A549 (cell line): ENCODE results near the gene KRTAP9-9. TPM values are rescaled to one million over a fixed set of nuclear protein-coding genes. Genes with fewer than 3 reads are reported as not detected.
A peak's percentile ranks its signal among the peaks of the same experiment; 100 is the strongest.
"Not testable (repeated sequence)": the region's sequence is repeated elsewhere in the genome, so short reads cannot be mapped to it uniquely, and the experiment has no call there.

ENCODE experiments used
- ATAC-seq, 2 experiments: fragments of 200-7000 bp in 1 of 2; fragments of >200 bp in 1 of 2; cut with Nextera tagmentation in 1 of 2; cut with Tn5 transposase in 1 of 2; 3 replicates each; pipeline versions ENCODE4 v1.8.0 to v1.9.1; 2018 to 2020; ENCODE audit warnings: mild to moderate bottlenecking in 1 of 2, moderate library complexity in 1 of 2
- CTCF ChIA-PET: fragments of 300-600 bp; sonication (Branson Sonifier 250); formaldehyde crosslinking; extraction: SDS; loops from one replicate; lab custom pipeline; 2021; ENCODE audit warnings: antibody characterized with exemption, inconsistent platforms; lab: Yijun Ruan, JAX
- POLR2A ChIA-PET: fragments of 350-600 bp; formaldehyde crosslinking; extraction: SDS; loops from one replicate; lab custom pipeline; 2021; ENCODE audit warnings: antibody characterized with exemption, inconsistent platforms; lab: Yijun Ruan, JAX
- DNase-seq, 2 experiments: peaks; one replicate each; pipeline versions ENCODE4 v3.0.0 to v3.0.0-alpha.2; 2011 to 2016; ENCODE audit warnings: low read depth in 1 of 2, low spot score in 1 of 2
- FAIRE-seq: peaks from 2 replicates; lab custom pipeline; 2011; peaks lifted over from hg19 to GRCh38; lab: Jason Lieb, UNC
- H3K27ac ChIP-seq, 2 experiments: fragments of >200 bp; sonication (Bioruptor Twin); formaldehyde crosslinking; 3 replicates each; pipeline ENCODE4 v1.5.1; 2016 to 2017
- H3K4me1 ChIP-seq: fragments of >200 bp; sonication (Bioruptor Twin); formaldehyde crosslinking; 3 replicates; pipeline ENCODE4 v1.6.1; 2016
- H3K4me2 ChIP-seq: fragments of >200 bp; sonication (Bioruptor Twin); formaldehyde crosslinking; 3 replicates; pipeline ENCODE4 v1.6.1; 2016
- H3K4me3 ChIP-seq: fragments of >200 bp; sonication (Bioruptor Twin); formaldehyde crosslinking; 3 replicates; pipeline ENCODE4 v1.5.1; 2016
- H3K9me3 ChIP-seq: fragments of >200 bp; sonication (Bioruptor Twin); formaldehyde crosslinking; 3 replicates; pipeline ENCODE4 v1.6.1; 2016
- CBX2 ChIP-seq: fragments of 200-600 bp; sonication (generic); IDR thresholded peaks from 2 replicates; pipeline ENCODE4 v1.6.1; 2016; ENCODE audit warnings: low read depth, mild to moderate bottlenecking, borderline replicate concordance
- CBX8 ChIP-seq: fragments of 200-600 bp; sonication (generic); IDR thresholded peaks from 2 replicates; pipeline ENCODE4 v1.6.1; 2016
- E2F6 ChIP-seq: IDR thresholded peaks from 2 replicates; pipeline ENCODE4 v1.6.1; 2012; ENCODE audit warnings: low read depth, borderline replicate concordance
- EP300 ChIP-seq, 2 experiments: fragments of >200 bp; sonication (Bioruptor Twin); formaldehyde crosslinking; IDR thresholded peaks; 2 replicates in 1 of 2; 3 replicates in 1 of 2; pipeline ENCODE4 v1.6.1; 2016 to 2017
- ESRRA ChIP-seq: fragments of 150-350 bp; IDR thresholded peaks from 2 replicates; pipeline ENCODE4 v1.6.1; 2014; ENCODE audit warnings: mild to moderate bottlenecking, low read length, borderline replicate concordance
- GATA3 ChIP-seq: IDR thresholded peaks from 2 replicates; pipeline ENCODE4 v1.6.1; 2012; ENCODE audit warnings: borderline replicate concordance
- HDAC2 ChIP-seq: fragments of 200-600 bp; sonication (generic); IDR thresholded peaks from 2 replicates; pipeline ENCODE4 v1.6.1; 2016
- HEYL ChIP-seq: fragments of 250-450 bp; sonication (Bioruptor Pico); IDR thresholded peaks from 2 replicates; pipeline ENCODE4 v1.8.0; 2021; ENCODE audit warnings: mild to moderate bottlenecking, moderate library complexity
- HOXA7 ChIP-seq: fragments of 250-450 bp; sonication (Bioruptor Pico); IDR thresholded peaks from 2 replicates; pipeline ENCODE4 v1.5.0; 2020; ENCODE audit warnings: mild to moderate bottlenecking, moderate library complexity
- KDM5A ChIP-seq: fragments of 200-600 bp; sonication (generic); IDR thresholded peaks from 2 replicates; pipeline ENCODE4 v1.6.1; 2016; ENCODE audit warnings: antibody characterized with exemption, mild to moderate bottlenecking
- MAFK ChIP-seq: fragments of 450-650 bp; IDR thresholded peaks from 2 replicates; pipeline ENCODE4 v1.6.1; 2014; ENCODE audit not compliant: partially characterized antibody
- MAZ ChIP-seq: fragments of 150-350 bp; IDR thresholded peaks from 2 replicates; pipeline ENCODE4 v1.6.1; 2014; ENCODE audit warnings: antibody characterized with exemption, low read depth, low read length, borderline replicate concordance
- POLR2AphosphoS2 ChIP-seq: conservative IDR thresholded peaks from 2 replicates; pipeline ENCODE4 v1.6.1; 2012; ENCODE audit warnings: low read length, improper control_type of control experiment, inconsistent platforms
- RAD21 ChIP-seq, 2 experiments: fragments of >200 bp in 1 of 2; sonication (Bioruptor Twin) in 1 of 2; formaldehyde crosslinking in 1 of 2; IDR thresholded peaks in 1 of 2; conservative IDR thresholded peaks in 1 of 2; 2 replicates in 1 of 2; 3 replicates in 1 of 2; pipeline ENCODE4 v1.6.1; 2012 to 2018; ENCODE audit warnings: inconsistent platforms in 1 of 2
- SREBF2 ChIP-seq: fragments of 450-650 bp; IDR thresholded peaks from 2 replicates; pipeline ENCODE4 v1.6.1; 2014; ENCODE audit warnings: mild to moderate bottlenecking, moderate library complexity
- ZFP36 ChIP-seq: fragments of 450-650 bp; IDR thresholded peaks from 2 replicates; pipeline ENCODE4 v1.6.1; 2014; ENCODE audit warnings: borderline replicate concordance; ENCODE audit not compliant: partially characterized antibody
- ZSCAN20 ChIP-seq: fragments of 250-450 bp; sonication (Bioruptor Pico); IDR thresholded peaks from 2 replicates; pipeline ENCODE4 v1.8.0; 2022; ENCODE audit warnings: mild to moderate bottlenecking, moderate library complexity
- WGBS: methylation state at CpG from one replicate; pipeline ENCODE4 v1.1.6; 2017; ENCODE audit errors: missing lambda C conversion rate; 5-methylcytosine and 5-hydroxymethylcytosine counted together
- polyA plus RNA-seq, 4 experiments: library from polyadenylated mRNA; depleted of rRNA in 3 of 4; stranded (reverse); fragments of >200 nt; fragmentation: RNase III in 1 of 4; extraction: RNeasy Plus Mini Kit Qiagen cat#74134 plus additional on column Dnase treatment in 1 of 4; gene quantifications; 2 replicates in 3 of 4; 3 replicates in 1 of 4; pipeline ENCODE4 v1.2.3, GENCODE V29; 2011 to 2017
- TF ChIP-seq, protein P1 (sequence below): fragments of 450-650 bp; IDR thresholded peaks from 2 replicates; pipeline ENCODE4 v1.6.1; 2014; ENCODE audit warnings: antibody characterized with exemption

KRTAP9-9 gene
- polyA plus RNA-seq, 2 of the 4 experiments (the other 2 are of a cell fraction) = not detected

DNA sequence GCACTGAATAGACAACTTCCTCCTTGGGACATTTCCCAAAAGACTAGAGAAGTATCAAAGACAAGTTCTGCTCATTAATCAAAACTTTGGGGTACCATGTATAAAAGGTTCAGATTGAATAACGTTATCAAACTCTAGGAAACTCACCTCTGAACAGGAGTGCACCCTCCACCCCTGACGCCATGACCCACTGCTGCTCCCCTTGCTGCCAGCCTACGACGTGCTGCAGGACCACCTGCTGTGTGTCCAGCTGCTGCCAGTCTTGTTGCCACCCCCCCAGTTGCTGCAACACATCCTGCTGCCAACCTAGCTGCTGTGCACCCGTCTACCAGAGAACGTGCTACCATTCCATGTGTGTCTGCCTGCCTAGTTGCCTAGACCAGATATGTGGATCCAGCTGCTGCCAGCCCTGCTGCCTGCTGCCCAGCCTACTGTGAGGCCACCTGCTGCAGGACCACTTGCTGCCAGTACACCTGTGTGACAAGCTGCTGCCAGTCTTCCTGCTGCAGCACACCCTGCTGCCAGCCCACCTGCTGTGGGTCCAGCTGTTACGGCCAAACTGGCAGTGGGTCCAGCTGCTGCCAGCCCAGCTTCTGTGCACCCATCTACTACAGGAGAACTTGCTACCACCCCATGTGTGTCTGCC, 42.5 kb upstream of the KRTAP9-9 start:
- Histone ChIP-seq H3K27ac (peak overlapping the region; percentile 62 to 78), H3K4me1 (peaks cover 24% of the 10 kb centered on the region), H3K9me3 (0 out of 3 replicates have a peak, but pooled peaks cover 6% of the 10 kb centered on the region), H3K4me2 (peak overlapping the region; percentile 62), H3K4me3 (no peak overlapping the region)
- TF ChIP-seq HOXA7 (CRISPR knock-in tag) = no peak
- 15% methylated on average over 7 of the region's 7 CpGs for WGBS
- ATAC-seq (peak; percentile 82 to 84), DNase-seq (peak; percentile 18 to 57), FAIRE-seq (no peak)
- ChIA-PET POLR2A (no interaction called here), CTCF (interaction anchor here (0.9 to 2.0 kb wide), 5 partner anchors 13 to 450 kb away, joined by 3 to 7 read pairs (median 3); no protein-coding TSS in a partner anchor)

GRCh38 chr17:41215681-41216080, 39.5 kb upstream of the KRTAP9-9 start:
- POLR2A ChIA-PET = no interaction called here
- WGBS = 78% methylated on average over 1 of the region's 1 CpG
- no peak overlapping the region for H3K4me2 ChIP-seq
- no peak for TF ChIP-seq E2F6
- no peak overlapping the region for H3K4me3 ChIP-seq
- no peak for ATAC-seq
- DNase-seq = no peak
- no peak overlapping the region for H3K27ac ChIP-seq
- FAIRE-seq = peak; percentile 32
- peaks cover 24% of the 10 kb centered on the region for H3K4me1 ChIP-seq
- peaks cover 6% of the 10 kb centered on the region; the same call in 1 of the 3 replicates for H3K9me3 ChIP-seq
- CTCF ChIA-PET = interaction anchor here (1.1 to 1.3 kb wide), 2 partner anchors 28 to 333 kb away, joined by 3 read pairs; no protein-coding TSS in a partner anchor

GRCh38 chr17:41223821-41224220, 31.4 kb upstream of the KRTAP9-9 start:
- H3K27ac ChIP-seq = no peak overlapping the region
- ChIA-PET POLR2A (no interaction called here), CTCF (no interaction called here)
- no peak for ATAC-seq
- H3K9me3 ChIP-seq = peaks cover 3% of the 10 kb centered on the region; the same call in 1 of the 3 replicates
- no peak overlapping the region for H3K4me3 ChIP-seq
- no peak for TF ChIP-seq ZSCAN20 (CRISPR knock-in tag)
- peak; percentile 40 for TF ChIP-seq MAFK
- WGBS = 68% methylated on average over 2 of the region's 2 CpGs
- FAIRE-seq = peak; percentile 18
- DNase-seq = no peak
- H3K4me1 ChIP-seq = no peaks in the 10 kb centered on the region
- no peak overlapping the region for H3K4me2 ChIP-seq

- H3K9me3 ChIP-seq = no peaks in the 10 kb centered on the region
- CTCF ChIA-PET = interaction anchor here (1.1 kb wide), 1 partner anchor 37 kb away, joined by 4 read pairs; no protein-coding TSS in a partner anchor
- TF ChIP-seq POLR2AphosphoS2 (no peak), HEYL (no peak), KDM5A (no peak), ESRRA (no peak), SREBF2 (no peak), EP300 (IDR thresholded peaks at IDR 0.05) (no peak), RAD21 (conservative IDR thresholded peaks at IDR 0.05 in 1 of 2, IDR thresholded peaks at IDR 0.05 in 1 of 2) (no peak), CBX8 (no peak), ZFP36 (no peak), HDAC2 (no peak), CBX2 (no peak), ZSCAN20 (CRISPR knock-in tag) (no peak), MAZ (no peak), MAFK (no peak), GATA3 (no peak)
- TF ChIP-seq, protein P1, sequence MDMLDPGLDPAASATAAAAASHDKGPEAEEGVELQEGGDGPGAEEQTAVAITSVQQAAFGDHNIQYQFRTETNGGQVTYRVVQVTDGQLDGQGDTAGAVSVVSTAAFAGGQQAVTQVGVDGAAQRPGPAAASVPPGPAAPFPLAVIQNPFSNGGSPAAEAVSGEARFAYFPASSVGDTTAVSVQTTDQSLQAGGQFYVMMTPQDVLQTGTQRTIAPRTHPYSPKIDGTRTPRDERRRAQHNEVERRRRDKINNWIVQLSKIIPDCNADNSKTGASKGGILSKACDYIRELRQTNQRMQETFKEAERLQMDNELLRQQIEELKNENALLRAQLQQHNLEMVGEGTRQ = no peak
- no peak for ATAC-seq
- WGBS = 90% methylated on average over 6 of the region's 6 CpGs
- no peak overlapping the region for H3K27ac ChIP-seq
- no peak for DNase-seq
- H3K4me3 ChIP-seq = no peak overlapping the region
- FAIRE-seq = peak; percentile 80
- no peak overlapping the region for H3K4me2 ChIP-seq
- POLR2A ChIA-PET = no interaction called here
- no peaks in the 10 kb centered on the region for H3K4me1 ChIP-seq
Measured at GRCh38 chr17:41226051-41226450, 29.1 kb upstream of the KRTAP9-9 start.

GRCh38 chr17:41226598-41227095, 28.5 kb upstream of the KRTAP9-9 start, which contains the start of gene KRTAP9-2:
KRTAP9-2 (plus strand) TSS chr17:41226648; CDS start chr17:41226655, 7 bp downstream.
- H3K9me3 ChIP-seq, CTCF ChIA-PET, ATAC-seq, H3K4me3 ChIP-seq, H3K4me2 ChIP-seq, POLR2A ChIA-PET, FAIRE-seq, H3K27ac ChIP-seq, DNase-seq, H3K4me1 ChIP-seq: not testable (repeated sequence)
- WGBS = 48% methylated on average over 3 of the region's 4 CpGs
